Measurements from ENCODE around the gene SLC17A5.
A peak's percentile ranks its signal among the peaks of the same experiment; 100 is the strongest.
"Not testable (repeated sequence)": the region's sequence is repeated elsewhere in the genome, so short reads cannot be mapped to it uniquely, and the experiment has no call there.

The SLC17A5 gene

GRCh38 chr6:73666393-73666792 lies 12.6 kb upstream of the SLC17A5 start:
- DNase-seq (ENCODE audit: low read depth in 2 of 2), result no peak

- no peak for DNase-seq (ENCODE audit: low read depth in 2 of 2)
Measured at GRCh38 chr6:73665686-73666319, 12.0 kb upstream of the SLC17A5 start.

- DNase-seq (ENCODE audit: low read depth in 2 of 2), result no peak
Measured at GRCh38 chr6:73664701-73665100, 10.9 kb upstream of the SLC17A5 start.

DNA sequence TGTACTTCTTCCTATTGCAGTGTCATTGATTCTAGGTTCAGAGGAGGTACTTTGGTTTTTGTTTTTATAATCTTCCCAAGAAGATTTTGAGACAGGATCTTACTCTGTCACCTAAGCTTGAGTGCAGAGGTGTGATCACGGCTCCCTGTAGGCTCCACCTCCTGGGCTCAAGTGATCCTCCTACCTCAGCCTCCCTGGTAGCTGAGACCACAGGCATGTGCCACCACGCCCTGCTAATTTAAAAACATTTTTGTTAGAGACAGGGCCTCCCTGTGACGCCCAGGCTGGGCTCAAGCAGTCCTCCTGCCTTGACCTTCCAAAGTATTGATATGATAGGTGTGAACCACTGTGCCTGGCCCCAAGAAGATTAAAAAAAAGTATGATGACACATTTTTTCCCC lies 3.4 kb upstream of the SLC17A5 start:
- no peak for DNase-seq (ENCODE audit: low read depth in 2 of 2)

- DNase-seq (ENCODE audit: low read depth in 2 of 2), result no peak
Measured at GRCh38 chr6:73656531-73657145, 2.8 kb upstream of the SLC17A5 start.

- DNase-seq (ENCODE audit: low read depth in 2 of 2), result no peak
Measured at GRCh38 chr6:73655341-73655917, 1.6 kb upstream of the SLC17A5 start.

GRCh38 chr6:73652637-73653570 lies 888 bp downstream of the SLC17A5 start:
- peak; percentile 29 to 49 for DNase-seq (ENCODE audit: low read depth in 2 of 2)

GRCh38 chr6:73649783-73650182 lies 4.0 kb downstream of the SLC17A5 start:
- no peak for DNase-seq (ENCODE audit: low read depth in 2 of 2)

DNA sequence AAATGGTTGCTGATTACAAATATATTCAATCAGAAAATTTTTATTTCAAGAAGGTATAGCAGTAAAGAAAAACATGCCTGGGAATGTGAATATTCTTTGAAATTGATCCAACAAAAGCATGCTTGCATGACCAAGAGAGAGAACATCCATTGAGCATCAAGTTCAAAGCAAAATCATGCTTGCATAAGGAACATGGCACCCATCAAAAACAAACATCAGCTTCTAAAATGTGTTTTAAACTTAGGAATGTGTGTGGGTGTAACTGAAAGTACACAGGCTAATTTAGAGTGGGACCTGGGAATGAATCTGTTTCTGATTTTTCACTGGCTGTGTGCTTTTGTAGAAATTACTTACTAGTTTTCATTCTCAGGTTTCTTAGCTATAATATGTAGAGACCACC lies 5.6 kb downstream of the SLC17A5 start:
- no peak for DNase-seq (ENCODE audit: low read depth in 2 of 2)

GRCh38 chr6:73644941-73645591 lies 8.7 kb downstream of the SLC17A5 start:
- no peak for DNase-seq (ENCODE audit: low read depth in 2 of 2)

DNA sequence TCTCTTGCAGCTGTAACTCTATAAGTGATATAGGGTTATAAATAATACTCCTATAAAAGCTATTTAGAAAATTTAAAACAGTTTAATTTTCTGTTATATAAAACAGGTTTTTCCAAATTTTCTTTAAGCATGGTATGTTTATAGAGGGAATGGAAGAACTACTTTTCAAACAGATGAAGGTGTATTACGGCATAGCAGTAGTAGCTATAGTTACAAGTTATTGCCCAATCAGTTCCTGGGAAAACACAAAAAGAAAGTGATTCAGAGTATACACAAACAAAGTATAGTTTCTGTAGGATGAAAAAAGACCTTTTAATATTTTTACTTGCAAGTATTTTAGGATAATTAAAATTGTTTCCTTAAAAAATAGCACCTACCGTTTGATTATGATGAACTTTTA lies 9.8 kb downstream of the SLC17A5 start:
- no peak for DNase-seq (ENCODE audit: low read depth in 2 of 2)

GRCh38 chr6:73642530-73642929 lies 11.3 kb downstream of the SLC17A5 start:
- DNase-seq (ENCODE audit: low read depth in 2 of 2), result no peak

DNA sequence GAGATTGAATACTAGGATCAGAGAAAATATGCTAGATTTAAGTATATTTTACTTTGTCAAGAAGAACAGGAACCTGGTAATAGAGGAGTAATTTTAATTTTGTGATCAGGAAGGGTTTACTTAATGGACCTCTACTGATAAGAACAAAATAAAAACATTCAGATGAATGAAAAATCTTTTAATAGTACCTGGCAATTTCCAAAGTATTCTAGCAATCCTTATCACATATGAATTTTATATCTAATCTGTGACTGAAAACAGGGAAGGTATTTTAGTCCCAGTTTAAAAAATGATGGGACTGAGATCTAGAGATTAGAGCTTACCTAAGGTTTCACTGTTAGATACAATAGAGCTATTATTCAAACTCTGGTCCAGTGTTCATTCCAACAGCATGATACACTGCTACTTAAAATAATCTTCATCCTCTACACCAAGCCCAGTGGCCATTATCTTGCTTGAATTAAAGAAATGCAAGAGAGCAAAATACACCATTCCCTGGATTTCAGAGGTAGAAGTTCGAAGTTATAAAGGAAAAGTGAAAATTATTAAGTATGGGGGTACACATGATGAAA lies 13.5 kb downstream of the SLC17A5 start:
- DNase-seq (ENCODE audit: low read depth in 2 of 2), result no peak

DNA sequence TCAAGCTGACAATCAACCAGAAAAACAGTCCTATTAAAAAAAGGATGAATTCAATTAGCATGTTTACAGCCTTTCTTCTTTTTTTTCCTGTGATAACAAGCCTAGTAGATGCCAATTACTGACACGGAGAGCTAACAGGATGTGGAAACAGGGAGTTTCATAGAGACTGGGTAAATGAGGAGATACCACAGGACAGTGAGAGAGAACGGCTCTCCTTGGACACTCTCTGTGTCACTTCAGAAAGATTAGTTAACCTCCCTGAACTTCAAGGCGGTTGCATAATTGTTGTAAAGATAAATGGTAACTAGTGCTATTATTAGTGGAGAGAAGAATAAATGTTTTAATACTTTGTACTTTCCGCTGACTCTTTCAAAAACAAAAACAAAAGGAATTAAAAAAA lies 14.8 kb downstream of the SLC17A5 start:
- no peak for DNase-seq (ENCODE audit: low read depth in 2 of 2)

DNA sequence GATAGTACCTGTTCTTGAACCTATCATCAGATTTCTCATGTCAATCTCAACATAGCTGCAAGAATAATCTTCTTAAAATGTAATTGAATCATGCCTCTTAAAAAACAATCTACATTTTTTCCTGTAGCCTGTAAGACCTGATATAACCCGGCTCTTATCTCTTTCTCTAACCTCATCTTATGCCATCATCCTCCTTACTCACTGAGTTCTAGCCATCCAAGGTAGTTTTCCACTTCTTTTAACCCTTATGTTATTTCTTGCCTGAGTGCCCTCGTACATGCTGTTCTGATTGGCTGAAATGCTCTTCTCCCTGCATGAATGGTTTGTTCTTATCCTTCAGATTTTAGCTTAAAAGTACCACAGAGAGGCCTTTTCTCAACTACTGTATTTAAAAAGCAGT lies 16.4 kb downstream of the SLC17A5 start:
- DNase-seq (ENCODE audit: low read depth in 2 of 2), result no peak

- no peak for DNase-seq (ENCODE audit: low read depth in 2 of 2)
Measured at GRCh38 chr6:73636048-73636447, 17.7 kb downstream of the SLC17A5 start.

DNA sequence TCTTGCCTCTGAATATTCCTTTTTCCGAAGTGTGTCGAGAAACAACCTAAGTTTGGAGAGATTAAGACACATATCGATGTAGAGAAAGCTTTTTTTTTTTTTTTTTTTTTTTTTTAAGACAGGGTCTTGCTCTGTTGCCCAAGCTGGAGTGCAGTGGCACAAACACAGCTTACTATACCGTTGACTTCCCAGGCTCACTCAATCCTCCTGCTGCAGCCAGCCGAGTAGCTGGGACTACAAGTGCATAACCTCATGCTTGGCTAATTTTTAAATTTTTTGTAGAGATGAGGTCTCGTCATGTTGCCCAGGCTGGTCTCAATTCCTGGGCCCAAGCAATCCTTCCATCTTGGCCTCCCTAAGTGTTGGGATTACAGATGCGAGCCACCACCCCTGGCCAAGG lies 21.4 kb downstream of the SLC17A5 start:
- no peak for DNase-seq (ENCODE audit: low read depth in 2 of 2)

- no peak for DNase-seq (ENCODE audit: low read depth in 2 of 2)
Measured at GRCh38 chr6:73631849-73632248, 21.9 kb downstream of the SLC17A5 start.

DNA sequence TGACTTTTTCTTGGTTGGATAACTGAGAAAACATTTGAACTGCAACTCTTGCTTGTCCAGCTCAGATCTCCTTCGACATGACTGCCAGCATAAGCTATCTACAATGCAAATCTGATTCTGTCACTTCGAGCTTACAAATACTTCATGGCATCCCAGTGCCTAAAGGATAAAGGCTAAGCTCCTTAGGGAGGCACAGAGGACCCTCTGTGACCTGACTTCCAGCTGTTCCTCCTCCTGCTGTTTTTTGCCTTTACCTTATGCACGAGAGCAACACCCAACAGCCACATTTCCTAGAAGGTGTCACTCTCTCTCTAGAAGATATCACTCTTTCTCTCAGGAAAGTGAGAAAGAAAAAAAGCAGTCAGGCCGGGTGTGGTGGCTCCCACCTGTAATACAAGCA lies 23.4 kb downstream of the SLC17A5 start:
- no peak for DNase-seq (ENCODE audit: low read depth in 2 of 2)

DNA sequence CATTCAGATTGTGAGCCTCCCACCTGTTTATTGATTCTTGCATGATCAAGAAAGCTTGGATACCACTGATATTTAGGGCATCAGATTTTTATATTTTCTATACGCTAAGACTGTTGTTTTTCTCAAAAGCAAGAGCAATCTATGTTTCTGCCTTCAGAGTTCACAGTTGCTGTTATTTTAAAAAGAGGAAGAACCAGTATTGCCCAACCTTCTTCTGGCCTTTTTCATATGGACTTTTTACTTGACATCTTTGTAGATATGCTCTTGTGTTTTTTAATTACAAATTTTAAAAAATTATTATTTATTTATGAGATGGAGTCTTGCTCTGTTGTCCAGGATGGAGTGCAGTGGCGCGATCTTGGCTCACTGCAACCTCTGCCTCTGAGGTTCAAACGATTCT lies 28.9 kb downstream of the SLC17A5 start:
- no peak for DNase-seq (ENCODE audit: low read depth in 2 of 2)

DNA sequence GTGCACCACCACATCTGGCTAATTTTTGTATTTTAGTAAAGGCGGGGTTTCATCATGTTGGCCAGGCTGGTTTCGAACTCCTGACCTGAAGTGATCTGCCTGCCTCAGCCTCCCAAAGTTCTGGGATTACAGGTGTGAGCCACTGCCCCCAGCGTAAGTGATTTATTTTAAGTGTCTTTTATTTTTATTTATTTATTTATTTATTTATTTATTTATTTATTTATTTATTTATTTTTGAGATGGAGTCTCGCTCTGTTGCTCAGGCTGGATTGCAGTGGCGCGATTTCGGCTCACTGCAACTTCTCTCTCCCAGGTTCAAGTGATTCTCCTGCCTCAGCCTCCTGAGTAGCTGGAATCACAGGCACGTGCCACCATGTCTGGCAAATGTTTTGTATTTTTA lies 30.3 kb downstream of the SLC17A5 start:
- DNase-seq (ENCODE audit: low read depth in 2 of 2), result not testable (repeated sequence)

DNA sequence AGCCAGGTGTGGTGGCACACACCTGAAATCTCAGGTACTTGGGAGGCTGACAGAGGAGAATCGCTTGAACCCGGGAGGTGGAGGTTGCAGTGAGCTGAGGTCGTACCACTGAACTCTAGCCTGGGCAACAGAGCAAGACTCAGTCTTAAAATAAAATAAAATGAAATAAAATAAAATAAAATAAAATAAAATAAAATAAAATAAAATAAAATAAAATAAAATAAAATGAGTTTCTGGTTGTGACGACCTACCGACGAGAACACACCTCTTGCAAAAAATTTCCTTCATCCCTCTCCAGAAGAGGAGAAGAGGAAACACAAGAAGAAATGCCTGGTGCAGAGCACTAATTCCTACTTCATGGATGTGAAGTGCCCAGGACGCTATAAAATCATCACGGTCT lies 35.7 kb downstream of the SLC17A5 start:
- DNase-seq (ENCODE audit: low read depth in 2 of 2), result not testable (repeated sequence)

Data from stimulated activated CD4-positive, alpha-beta T cell treated with anti-CD3 and anti-CD28 coated beads, Interleukin-12 subunit alpha, Interleukin-12 subunit beta, amount 100 ng/mL, for 24 hours (primary cell).